Raji (cell line): Measurements from ENCODE around the gene PPP2R3A.

Experiments
- POLR2A ChIP-seq: IDR thresholded peaks from 2 replicates; pipeline ENCODE4 v1.6.1; 2011; ENCODE audit warnings: low read depth, low read length, control low read depth; ENCODE audit not compliant: insufficient read depth

Gene PPP2R3A

GRCh38 chr3:135994708-135995337, 29.3 kb downstream of the PPP2R3A start:
- no peak for TF ChIP-seq POLR2A

DNA sequence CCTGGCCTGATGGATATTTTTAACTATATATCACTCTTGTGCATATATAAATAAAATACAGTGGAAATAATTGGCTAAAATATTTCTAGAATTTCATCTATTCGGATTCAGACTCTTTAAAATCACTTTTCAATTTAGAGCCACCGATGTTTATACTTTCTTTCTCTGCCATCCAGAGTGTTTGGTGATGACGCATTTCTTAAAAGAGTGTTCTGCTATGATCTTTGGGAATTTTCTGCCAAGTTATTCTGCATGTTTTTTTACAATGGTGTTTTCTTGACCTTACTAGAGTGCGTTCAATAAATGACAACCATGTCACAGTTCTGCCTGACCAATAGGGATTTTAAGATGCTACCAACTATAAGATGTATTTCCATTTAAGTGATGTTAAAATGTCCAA, 30.2 kb downstream of the PPP2R3A start:
- TF ChIP-seq POLR2A = no peak

DNA sequence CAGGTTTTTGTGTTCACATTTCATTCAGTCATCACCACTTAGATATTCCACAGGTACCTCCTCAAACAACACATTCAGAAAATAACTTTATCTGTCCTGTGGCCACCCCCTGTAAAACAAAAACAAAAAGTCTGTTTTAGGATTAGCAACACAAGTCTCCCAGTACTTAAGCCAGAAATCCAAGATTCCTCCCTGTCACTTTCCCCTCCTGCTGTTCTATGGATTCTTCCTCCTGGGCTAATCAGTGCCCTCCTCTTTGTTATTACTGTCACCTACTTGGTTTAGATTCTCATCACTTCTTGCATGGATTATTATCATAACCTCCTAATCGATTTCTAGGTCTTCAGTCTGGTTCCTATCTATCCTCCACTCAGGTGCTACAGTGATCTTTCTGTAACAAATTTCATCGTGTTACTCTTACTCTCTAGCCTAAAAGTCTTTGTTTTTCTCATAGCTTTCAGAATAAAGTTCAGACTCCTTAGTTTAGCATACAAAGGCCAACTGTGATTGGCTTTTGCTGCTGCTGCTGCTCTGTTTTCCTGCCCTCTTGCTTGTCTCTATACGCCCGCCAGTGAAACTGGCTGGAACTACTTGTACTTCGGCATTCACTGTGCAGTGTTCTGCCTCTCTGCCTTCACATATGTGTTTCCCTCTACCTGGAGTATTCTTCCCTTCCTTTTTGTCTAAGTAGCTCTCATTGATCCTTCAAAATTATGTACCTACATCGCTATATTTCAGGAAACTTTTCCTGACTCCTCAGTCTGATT, 32.2 kb downstream of the PPP2R3A start:
- TF ChIP-seq POLR2A = no peak

- TF ChIP-seq POLR2A = no peak
These were observed 42.7 kb downstream of the PPP2R3A start for GRCh38 chr3:136008221-136008620.

DNA sequence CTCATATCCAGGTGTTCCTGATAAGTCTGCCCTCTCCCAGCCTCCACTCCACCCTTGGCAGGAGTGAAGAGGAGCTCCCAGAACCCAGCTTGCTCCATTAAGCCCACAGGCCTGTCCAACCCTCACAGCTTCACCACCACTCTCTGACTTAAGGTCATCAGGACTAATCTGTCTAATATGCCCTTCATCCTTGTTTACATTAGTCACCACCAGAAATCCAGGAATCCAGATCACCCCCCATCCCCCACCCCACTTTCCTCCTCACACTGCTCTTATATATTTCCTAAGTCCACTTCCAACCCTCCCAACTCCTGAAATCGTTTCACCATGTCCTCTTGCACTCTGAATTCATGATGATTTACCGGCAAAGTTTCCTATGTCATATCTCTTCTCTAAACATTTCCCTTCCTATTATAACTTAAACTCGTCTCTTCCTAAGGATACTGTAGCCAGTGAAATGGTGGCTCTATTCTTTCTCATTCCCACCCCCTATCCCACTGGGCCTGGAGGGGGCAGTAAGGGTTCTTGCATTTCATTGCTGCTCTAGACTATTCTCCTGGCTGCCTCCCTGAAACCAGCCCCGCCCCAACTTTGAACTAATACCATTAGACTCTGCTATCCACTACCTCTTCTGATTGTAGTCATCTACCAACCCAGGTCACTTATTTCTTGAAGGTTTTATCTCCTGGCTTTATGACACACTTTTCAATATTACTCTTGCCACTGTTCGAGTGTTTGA, 43.4 kb downstream of the PPP2R3A start:
- TF ChIP-seq POLR2A = no peak

GRCh38 chr3:136018876-136019275, 53.3 kb downstream of the PPP2R3A start:
- TF ChIP-seq POLR2A = no peak

DNA sequence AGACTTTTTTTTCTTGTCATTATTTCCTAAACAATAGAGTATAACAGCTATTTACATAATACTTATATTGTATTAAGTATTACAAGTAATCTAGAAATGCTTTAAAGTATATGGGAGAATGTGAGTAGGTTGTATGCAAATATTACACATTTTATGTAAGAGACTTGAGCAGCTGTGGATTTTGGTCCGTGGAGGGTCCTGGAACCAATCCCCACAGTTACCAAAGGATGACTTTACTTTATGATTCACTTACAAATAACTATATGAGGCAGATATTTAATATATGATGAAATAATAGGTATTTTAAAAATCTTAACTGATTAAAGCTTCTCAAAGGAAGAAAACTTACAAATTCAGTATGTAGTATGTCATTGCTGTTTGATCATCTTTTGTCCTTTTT, 56.3 kb downstream of the PPP2R3A start:
- TF ChIP-seq POLR2A = no peak

GRCh38 chr3:136022529-136023263, 57.2 kb downstream of the PPP2R3A start:
- no peak for TF ChIP-seq POLR2A

DNA sequence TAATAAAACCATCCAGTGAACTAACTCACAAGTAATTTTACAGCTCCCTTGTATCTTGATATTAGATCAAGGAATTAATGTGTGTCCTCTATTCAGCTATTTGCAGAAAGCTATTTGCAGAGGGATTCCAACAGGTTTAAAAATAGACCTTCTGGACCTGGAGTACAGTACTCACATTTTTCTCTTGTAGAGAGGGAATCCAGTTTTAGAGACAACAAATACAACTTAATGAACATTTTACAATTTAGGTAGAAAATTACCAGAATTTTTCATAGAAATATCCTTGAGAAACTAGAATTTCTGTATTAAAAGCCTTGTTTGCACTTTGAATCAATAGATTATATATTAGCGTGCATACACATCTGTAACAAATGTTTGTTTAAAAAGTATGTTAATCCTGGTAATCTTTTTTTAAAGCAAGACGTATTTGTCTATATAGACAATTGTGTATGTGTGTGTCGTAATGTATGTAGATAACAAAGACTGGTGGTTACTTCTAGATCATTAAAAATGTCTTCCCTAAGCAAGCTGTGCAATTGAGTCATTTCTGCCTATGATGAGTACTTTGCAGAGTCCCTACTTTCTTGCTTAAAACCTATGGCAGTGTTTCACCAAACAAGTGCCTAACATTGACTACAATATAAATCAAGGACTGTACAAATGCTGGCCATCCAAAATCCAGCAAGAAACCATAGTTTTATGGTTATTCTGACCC, 57.9 kb downstream of the PPP2R3A start:
- TF ChIP-seq POLR2A = no peak

- TF ChIP-seq POLR2A = no peak
These were observed 70.8 kb downstream of the PPP2R3A start for GRCh38 chr3:136036306-136036705.

GRCh38 chr3:136038668-136039067, 73.1 kb downstream of the PPP2R3A start:
- no peak for TF ChIP-seq POLR2A

GRCh38 chr3:136042608-136043221, 77.2 kb downstream of the PPP2R3A start:
- no peak for TF ChIP-seq POLR2A

DNA sequence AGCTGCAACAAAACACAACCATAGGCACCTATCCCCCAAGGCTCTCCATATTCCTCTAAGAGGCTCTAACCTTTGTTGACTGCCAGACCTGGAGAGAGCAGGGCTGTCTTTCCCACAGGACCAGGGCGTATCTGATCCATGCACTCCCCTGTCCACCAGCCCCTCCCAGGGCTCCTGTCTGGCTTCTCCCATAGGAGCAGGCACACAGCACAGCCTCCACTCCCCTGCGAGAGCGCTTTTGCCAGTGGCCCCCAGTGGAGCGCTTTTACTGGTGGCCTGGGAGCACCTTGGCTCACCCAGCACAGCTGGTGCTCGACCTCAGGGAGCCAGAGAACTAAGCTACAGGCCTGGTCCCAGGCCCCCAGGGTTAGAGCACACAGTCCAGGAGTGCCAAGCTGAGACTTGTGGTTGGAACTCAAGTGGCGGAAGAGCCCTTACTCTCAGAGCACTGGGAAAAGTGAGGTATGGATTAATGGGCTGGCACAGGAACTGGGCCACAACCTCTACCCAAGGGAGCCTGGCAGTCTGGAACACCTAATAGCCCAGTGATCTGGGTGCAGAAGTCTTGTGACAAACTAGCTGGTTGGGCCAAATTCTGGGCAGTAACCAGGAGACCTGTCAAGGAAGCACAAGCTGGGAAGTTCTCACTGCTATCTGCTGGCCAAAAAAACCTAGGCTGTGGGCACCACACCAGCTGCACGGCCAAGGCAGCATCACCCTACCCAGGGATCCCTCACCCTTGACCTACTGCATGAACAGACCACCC, 79.6 kb downstream of the PPP2R3A start:
- no peak for TF ChIP-seq POLR2A
